Neural crest cell (in vitro differentiated cells): Measurements from ENCODE around the gene EXTL1. TPM values are rescaled to one million over a fixed set of nuclear protein-coding genes. Genes with fewer than 3 reads are reported as not detected.

Experiments
- DNase-seq: peaks from one replicate; pipeline ENCODE4 v3.0.0; 2021; ENCODE audit warnings: low read depth, mixed read lengths, low spot score
- H3K27ac Mint-ChIP-seq: one replicate; pipeline ENCODE4 v1.8.0; 2021; ENCODE audit warnings: mild to moderate bottlenecking, mixed read lengths; ENCODE audit not compliant: unreplicated experiment
- H3K27me3 Mint-ChIP-seq: 2 replicates; pipeline ENCODE4 v1.8.0; 2021; ENCODE audit warnings: low read depth, mild to moderate bottlenecking, mixed read lengths
- H3K36me3 Mint-ChIP-seq: 2 replicates; pipeline ENCODE4 v1.8.0; 2021; ENCODE audit warnings: low read depth, mild to moderate bottlenecking, mixed read lengths
- H3K4me1 Mint-ChIP-seq: 2 replicates; pipeline ENCODE4 v1.8.0; 2021; ENCODE audit warnings: mixed read lengths
- H3K4me3 Mint-ChIP-seq: one replicate; pipeline ENCODE4 v1.8.0; 2021; ENCODE audit warnings: mild to moderate bottlenecking, mixed read lengths
- H3K9me3 Mint-ChIP-seq: 2 replicates; pipeline ENCODE4 v1.8.0; 2021; ENCODE audit warnings: mixed read lengths
- CTCF ChIP-seq: fragments of 200-600 bp; sonication (generic); conservative IDR thresholded peaks from 2 replicates; pipeline ENCODE4 v1.5.0; 2021; ENCODE audit warnings: antibody characterized with exemption, mild to moderate bottlenecking
- total RNA-seq: library from RNA; stranded (reverse); gene quantifications from 2 replicates; pipeline ENCODE4 v1.2.1, GENCODE V29; 2021

The EXTL1 gene
- total RNA-seq, 1 donor from 2014 or later = 8.1 TPM

GRCh38 chr1:26022404-26022779, 817 bp downstream of the EXTL1 start:
- Mint-ChIP-seq H3K4me1 (peaks cover 72% of the 10 kb centered on the region), H3K4me3 (peak overlapping the region; percentile 41), H3K27ac (no peak overlapping the region), H3K27me3 (no peaks in the 10 kb centered on the region), H3K9me3 (no peaks in the 10 kb centered on the region), H3K36me3 (no peaks in the 10 kb centered on the region)
- no peak for TF ChIP-seq CTCF
- no peak for DNase-seq

DNA sequence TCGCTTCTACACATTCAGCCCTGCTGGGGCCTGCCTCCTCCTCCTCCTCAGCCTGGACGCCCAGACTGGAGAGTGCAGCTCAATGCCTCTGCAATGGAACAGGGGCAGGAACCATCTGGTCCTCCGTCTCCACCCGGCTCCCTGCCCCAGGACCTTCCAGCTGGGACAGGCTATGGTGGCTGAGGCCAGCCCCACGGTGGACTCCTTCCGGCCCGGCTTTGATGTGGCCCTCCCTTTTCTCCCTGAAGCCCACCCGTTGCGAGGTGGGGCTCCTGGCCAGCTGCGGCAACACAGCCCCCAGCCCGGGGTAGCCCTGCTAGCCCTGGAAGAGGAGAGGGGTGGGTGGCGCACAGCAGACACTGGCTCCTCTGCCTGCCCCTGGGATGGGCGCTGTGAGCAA, 1.4 kb downstream of the EXTL1 start:
- H3K36me3 Mint-ChIP-seq = no peaks in the 10 kb centered on the region
- H3K27me3 Mint-ChIP-seq = no peaks in the 10 kb centered on the region
- H3K4me1 Mint-ChIP-seq = peaks cover 75% of the 10 kb centered on the region
- peak overlapping the region; percentile 41 for H3K4me3 Mint-ChIP-seq
- DNase-seq = no peak
- no peak for TF ChIP-seq CTCF
- H3K27ac Mint-ChIP-seq = no peak overlapping the region
- no peaks in the 10 kb centered on the region for H3K9me3 Mint-ChIP-seq

DNA sequence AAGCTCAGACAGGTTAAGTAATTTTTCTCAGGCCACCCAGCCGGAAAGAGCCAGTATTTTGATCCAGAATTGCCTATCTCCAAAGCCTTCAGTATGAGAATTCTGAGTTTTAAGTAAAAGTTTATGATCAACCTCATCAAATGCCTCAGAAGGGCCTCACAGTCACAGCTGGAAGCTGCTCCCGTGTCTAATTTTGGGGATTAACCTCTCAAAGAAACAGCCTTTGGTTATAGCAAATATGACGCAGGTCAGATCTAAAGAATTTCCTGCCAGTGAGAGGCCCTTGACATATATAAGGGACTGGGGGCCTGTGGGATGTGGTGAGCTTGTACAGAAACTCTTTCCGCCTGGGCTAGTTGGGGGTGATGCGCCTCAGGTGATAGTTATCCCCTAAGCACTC, 2.3 kb downstream of the EXTL1 start:
- Mint-ChIP-seq H3K4me1 (peaks cover 75% of the 10 kb centered on the region), H3K27me3 (no peaks in the 10 kb centered on the region), H3K27ac (no peak overlapping the region), H3K36me3 (no peaks in the 10 kb centered on the region), H3K9me3 (no peaks in the 10 kb centered on the region), H3K4me3 (peak overlapping the region; percentile 54)
- DNase-seq = no peak
- TF ChIP-seq CTCF = no peak

DNA sequence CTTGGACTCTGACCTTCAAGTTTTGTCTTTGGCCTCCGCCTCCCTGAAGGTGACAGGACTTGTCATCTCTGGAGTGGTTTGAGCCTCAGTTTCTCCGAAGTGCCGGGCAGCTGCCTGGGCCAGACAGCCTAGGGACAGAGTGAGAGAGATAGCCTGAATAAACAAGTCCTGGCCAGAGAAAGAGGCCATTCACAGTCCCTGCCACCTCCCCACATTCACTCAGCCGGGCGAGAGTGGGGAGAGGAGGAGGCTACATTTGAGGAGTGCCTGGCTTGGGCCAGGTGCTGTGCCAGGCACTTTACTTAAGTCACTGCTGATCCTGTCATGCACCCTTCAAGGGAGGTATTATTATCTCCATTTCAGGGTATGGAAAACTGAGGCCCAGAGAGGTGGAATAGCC, 3.5 kb downstream of the EXTL1 start:
- DNase-seq = no peak
- TF ChIP-seq CTCF = no peak
- no peaks in the 10 kb centered on the region for H3K36me3 Mint-ChIP-seq
- peaks cover 74% of the 10 kb centered on the region for H3K4me1 Mint-ChIP-seq
- no peaks in the 10 kb centered on the region for H3K27me3 Mint-ChIP-seq
- H3K4me3 Mint-ChIP-seq = peak overlapping the region; percentile 38
- H3K27ac Mint-ChIP-seq = peak overlapping the region; percentile 14
- no peaks in the 10 kb centered on the region for H3K9me3 Mint-ChIP-seq

GRCh38 chr1:26025517-26025916, 3.9 kb downstream of the EXTL1 start:
- no peaks in the 10 kb centered on the region for H3K36me3 Mint-ChIP-seq
- no peak overlapping the region for H3K27ac Mint-ChIP-seq
- TF ChIP-seq CTCF = no peak
- DNase-seq = no peak
- peak overlapping the region; percentile 20 for H3K4me3 Mint-ChIP-seq
- peaks cover 73% of the 10 kb centered on the region for H3K4me1 Mint-ChIP-seq
- no peaks in the 10 kb centered on the region for H3K27me3 Mint-ChIP-seq
- H3K9me3 Mint-ChIP-seq = no peaks in the 10 kb centered on the region
